Measurements from ENCODE around the gene STAT4.

STAT4 gene

GRCh38 chr2:191170773-191171172 lies 20.0 kb upstream of the STAT4 start:
- Histone ChIP-seq H3K4me3 (ENCODE audit: low read length) (no peak overlapping the region), H2AFZ (ENCODE audit: low read depth, low read length) (no peak overlapping the region), H3K4me1 (ENCODE audit: insufficient read depth, low read length) (peaks cover 32% of the 10 kb centered on the region), H3K36me3 (ENCODE audit: insufficient read depth, low read length) (no peaks in the 10 kb centered on the region), H3K9me3 (ENCODE audit: low read length) (no peaks in the 10 kb centered on the region), H3K27me3 (ENCODE audit: insufficient read depth, low read length) (no peaks in the 10 kb centered on the region)

DNA sequence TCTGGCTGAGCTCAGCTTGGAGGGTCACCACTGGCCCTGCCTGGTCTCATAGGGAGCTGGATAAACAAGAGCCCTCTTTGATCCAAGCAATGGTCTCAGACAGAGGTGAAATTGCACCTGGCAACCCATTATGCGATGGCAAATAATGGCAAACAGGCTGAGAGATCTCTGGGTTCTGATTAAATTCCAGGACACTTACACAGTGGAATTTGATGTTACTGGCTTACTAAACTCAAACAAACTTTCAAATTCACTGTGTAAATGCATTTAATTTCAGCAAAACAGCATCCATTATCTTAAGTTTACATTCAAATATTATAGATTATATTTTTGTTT lies 19.5 kb upstream of the STAT4 start:
- Histone ChIP-seq H3K36me3 (ENCODE audit: insufficient read depth, low read length) (no peaks in the 10 kb centered on the region), H2AFZ (ENCODE audit: low read depth, low read length) (no peak overlapping the region), H3K4me3 (ENCODE audit: low read length) (no peak overlapping the region), H3K27me3 (ENCODE audit: insufficient read depth, low read length) (no peaks in the 10 kb centered on the region), H3K9me3 (ENCODE audit: low read length) (no peaks in the 10 kb centered on the region), H3K4me1 (ENCODE audit: insufficient read depth, low read length) (peaks cover 32% of the 10 kb centered on the region)

DNA sequence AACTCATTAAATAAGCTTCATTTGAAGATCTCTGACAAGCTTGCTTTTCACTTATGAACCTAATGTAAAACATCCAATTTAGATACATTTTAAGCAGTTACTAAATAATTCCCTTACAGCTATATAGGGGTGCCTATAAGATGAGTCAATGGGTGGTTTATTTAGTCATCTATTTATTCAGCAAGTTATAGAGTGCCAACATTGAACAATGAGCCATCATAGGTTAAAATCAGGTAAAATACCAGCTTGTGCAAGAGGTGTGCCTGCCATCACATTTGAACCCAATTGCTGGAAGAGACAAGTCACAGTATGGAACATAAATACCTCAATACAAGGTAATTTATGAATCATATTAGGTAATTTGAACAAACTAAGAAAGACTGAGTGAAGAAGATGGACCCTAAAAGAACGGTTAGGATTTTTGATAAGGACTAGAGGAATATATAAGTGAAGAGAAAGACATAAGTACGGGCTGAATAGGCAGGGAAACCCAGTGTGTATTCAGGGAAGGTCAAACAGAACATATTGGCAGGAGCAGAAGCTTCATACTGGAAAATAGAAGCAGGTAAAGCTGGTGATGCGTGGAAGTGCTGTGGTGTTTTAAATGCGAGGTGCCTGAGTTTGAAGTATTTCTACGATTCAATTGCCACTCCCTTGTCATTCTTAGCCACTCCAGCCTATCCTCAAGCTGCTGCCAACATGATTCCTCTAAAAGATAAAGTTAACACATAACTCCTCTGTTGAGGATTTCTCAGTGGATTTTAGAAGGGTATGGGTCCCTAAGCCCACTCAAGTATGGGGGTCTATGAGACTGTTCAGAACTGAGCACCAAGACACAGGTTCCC lies 18.9 kb upstream of the STAT4 start:
- Histone ChIP-seq H3K27me3 (ENCODE audit: insufficient read depth, low read length) (no peaks in the 10 kb centered on the region), H3K9me3 (ENCODE audit: low read length) (no peaks in the 10 kb centered on the region), H3K4me3 (ENCODE audit: low read length) (no peak overlapping the region), H3K36me3 (ENCODE audit: insufficient read depth, low read length) (no peaks in the 10 kb centered on the region), H2AFZ (ENCODE audit: low read depth, low read length) (no peak overlapping the region), H3K4me1 (ENCODE audit: insufficient read depth, low read length) (peaks cover 30% of the 10 kb centered on the region)

DNA sequence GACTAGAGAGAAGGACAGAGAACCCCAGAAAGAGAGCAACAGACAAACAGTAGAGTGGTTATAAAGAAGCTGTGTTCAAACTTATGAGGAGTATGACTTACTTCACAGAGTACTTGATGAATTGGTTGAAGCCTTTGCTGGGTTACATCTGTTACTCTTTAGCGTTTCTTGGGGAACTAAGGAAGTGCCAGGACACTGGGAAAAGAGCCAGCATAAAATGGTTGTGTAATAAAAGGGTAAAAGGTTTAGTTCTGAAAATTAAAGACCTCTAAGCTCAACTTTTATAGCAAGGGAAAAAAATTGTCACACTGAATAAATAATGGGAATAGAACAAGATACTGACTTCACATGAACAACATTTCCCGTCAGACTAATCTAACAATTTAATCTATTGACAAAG lies 17.0 kb upstream of the STAT4 start:
- Histone ChIP-seq H3K27me3 (ENCODE audit: insufficient read depth, low read length) (no peaks in the 10 kb centered on the region), H3K4me1 (ENCODE audit: insufficient read depth, low read length) (peaks cover 21% of the 10 kb centered on the region), H3K4me3 (ENCODE audit: low read length) (no peak overlapping the region), H2AFZ (ENCODE audit: low read depth, low read length) (no peak overlapping the region), H3K36me3 (ENCODE audit: insufficient read depth, low read length) (no peaks in the 10 kb centered on the region), H3K9me3 (ENCODE audit: low read length) (no peaks in the 10 kb centered on the region)

DNA sequence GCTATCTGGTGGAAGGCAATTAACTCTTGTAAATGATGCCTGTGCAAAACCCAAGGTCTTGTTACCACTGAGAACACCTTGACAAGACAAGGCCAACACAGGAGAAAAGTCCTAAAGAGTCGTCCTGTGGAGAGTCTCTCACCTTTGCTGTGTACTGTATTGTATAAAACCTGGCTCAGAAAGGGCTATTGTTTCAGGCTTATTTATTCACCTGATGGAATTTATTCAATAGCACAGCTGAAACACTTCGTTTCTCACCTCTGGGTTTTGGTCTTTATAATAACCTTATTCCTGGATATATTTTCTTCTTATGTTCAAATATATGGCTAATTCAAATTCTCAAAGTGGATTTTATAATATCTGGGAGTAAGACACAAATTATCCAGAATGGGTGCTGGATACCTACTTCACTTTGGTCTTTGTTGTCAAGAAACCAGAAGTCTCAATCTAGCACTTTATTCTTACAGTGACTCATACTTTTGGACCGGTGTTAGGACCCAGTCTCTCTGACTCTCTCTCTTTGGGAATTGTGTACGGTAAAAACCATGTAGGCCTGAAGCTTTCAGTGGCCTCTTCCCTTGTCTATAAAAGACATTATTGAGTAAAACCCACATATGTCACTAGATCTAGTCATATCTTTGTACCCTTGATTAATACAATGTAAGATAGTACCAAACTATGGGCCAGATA lies 16.1 kb upstream of the STAT4 start:
- no peaks in the 10 kb centered on the region for H3K27me3 ChIP-seq (ENCODE audit: insufficient read depth, low read length)
- no peaks in the 10 kb centered on the region for H3K9me3 ChIP-seq (ENCODE audit: low read length)
- H3K4me3 ChIP-seq (ENCODE audit: low read length): no peak overlapping the region
- no peaks in the 10 kb centered on the region for H3K36me3 ChIP-seq (ENCODE audit: insufficient read depth, low read length)
- peaks cover 13% of the 10 kb centered on the region for H3K4me1 ChIP-seq (ENCODE audit: insufficient read depth, low read length)
- no peak overlapping the region for H2AFZ ChIP-seq (ENCODE audit: low read depth, low read length)

DNA sequence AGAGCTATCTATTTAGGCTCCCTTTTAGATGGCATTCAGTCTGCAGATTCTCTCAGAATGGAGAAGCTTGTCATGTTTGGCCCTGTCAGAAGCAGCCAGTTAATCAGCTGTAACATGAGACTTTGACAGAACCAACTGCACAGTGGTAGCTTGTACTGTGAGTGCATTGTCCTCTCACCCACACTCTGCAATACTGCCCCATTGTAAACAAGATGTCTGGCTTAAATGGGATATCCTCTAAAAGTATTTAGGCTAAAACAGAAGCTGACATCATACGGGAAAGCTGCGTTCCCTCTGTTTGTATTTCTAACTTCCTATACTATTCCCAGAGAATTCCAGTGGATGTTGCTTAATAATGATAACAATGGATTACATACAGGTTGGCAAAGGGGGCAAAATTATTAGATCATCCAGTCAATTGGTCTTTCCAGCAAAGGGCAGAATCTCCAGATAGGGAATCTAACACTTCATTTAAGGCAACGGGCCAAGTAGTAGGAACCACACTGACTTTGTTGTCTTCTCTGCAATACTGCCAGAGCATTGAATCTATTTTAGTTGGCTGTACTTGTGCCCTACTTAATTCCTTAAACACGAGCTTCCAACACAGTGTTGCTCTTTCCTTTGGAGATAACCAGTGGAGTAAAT lies 15.4 kb upstream of the STAT4 start:
- Histone ChIP-seq H2AFZ (ENCODE audit: low read depth, low read length) (no peak overlapping the region), H3K9me3 (ENCODE audit: low read length) (no peaks in the 10 kb centered on the region), H3K27me3 (ENCODE audit: insufficient read depth, low read length) (no peaks in the 10 kb centered on the region)

DNA sequence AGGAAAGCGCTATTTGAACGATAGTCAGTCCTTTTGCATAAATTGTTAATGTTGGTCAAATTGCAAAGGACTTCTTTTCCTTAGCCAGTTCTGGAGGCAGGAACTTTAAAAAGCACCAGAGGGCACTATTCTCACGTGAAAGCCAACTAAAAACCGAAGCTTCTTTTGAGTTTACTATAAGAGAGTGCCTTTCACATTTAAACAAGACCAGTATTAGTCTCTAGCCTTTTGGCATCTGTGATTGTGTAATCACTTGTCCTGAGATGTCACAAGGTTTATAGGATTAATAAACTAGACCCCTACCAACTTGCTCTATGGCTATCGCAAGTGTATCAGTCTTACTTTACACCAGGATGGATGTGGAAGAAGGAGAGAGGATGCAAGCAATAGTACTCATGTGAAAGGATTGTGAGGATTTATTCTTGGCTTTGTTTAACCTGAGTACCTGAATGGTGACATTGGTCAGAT lies 14.4 kb upstream of the STAT4 start:
- Histone ChIP-seq H3K36me3 (ENCODE audit: insufficient read depth, low read length) (no peaks in the 10 kb centered on the region), H3K27me3 (ENCODE audit: insufficient read depth, low read length) (no peaks in the 10 kb centered on the region), H2AFZ (ENCODE audit: low read depth, low read length) (no peak overlapping the region), H3K4me1 (ENCODE audit: insufficient read depth, low read length) (peaks cover 4% of the 10 kb centered on the region), H3K4me3 (ENCODE audit: low read length) (no peak overlapping the region), H3K9me3 (ENCODE audit: low read length) (no peaks in the 10 kb centered on the region)

More for the DNA sequence above, 15.4 kb upstream of the STAT4 start:
- H3K36me3 ChIP-seq (ENCODE audit: insufficient read depth, low read length): no peaks in the 10 kb centered on the region
- H3K4me1 ChIP-seq (ENCODE audit: insufficient read depth, low read length): peaks cover 6% of the 10 kb centered on the region
- H3K4me3 ChIP-seq (ENCODE audit: low read length): no peak overlapping the region

- Histone ChIP-seq H3K4me1 (ENCODE audit: insufficient read depth, low read length) (no peaks in the 10 kb centered on the region), H2AFZ (ENCODE audit: low read depth, low read length) (no peak overlapping the region), H3K9me3 (ENCODE audit: low read length) (no peaks in the 10 kb centered on the region), H3K27me3 (ENCODE audit: insufficient read depth, low read length) (no peaks in the 10 kb centered on the region), H3K36me3 (ENCODE audit: insufficient read depth, low read length) (no peaks in the 10 kb centered on the region), H3K4me3 (ENCODE audit: low read length) (no peak overlapping the region)
Observed at GRCh38 chr2:191158747-191159146, 8.0 kb upstream of the STAT4 start.

GRCh38 chr2:191158193-191158592 lies 7.4 kb upstream of the STAT4 start:
- H3K9me3 ChIP-seq (ENCODE audit: low read length): no peaks in the 10 kb centered on the region
- H3K4me1 ChIP-seq (ENCODE audit: insufficient read depth, low read length): no peaks in the 10 kb centered on the region
- no peaks in the 10 kb centered on the region for H3K36me3 ChIP-seq (ENCODE audit: insufficient read depth, low read length)
- no peaks in the 10 kb centered on the region for H3K27me3 ChIP-seq (ENCODE audit: insufficient read depth, low read length)
- no peak overlapping the region for H2AFZ ChIP-seq (ENCODE audit: low read depth, low read length)
- no peak overlapping the region for H3K4me3 ChIP-seq (ENCODE audit: low read length)

DNA sequence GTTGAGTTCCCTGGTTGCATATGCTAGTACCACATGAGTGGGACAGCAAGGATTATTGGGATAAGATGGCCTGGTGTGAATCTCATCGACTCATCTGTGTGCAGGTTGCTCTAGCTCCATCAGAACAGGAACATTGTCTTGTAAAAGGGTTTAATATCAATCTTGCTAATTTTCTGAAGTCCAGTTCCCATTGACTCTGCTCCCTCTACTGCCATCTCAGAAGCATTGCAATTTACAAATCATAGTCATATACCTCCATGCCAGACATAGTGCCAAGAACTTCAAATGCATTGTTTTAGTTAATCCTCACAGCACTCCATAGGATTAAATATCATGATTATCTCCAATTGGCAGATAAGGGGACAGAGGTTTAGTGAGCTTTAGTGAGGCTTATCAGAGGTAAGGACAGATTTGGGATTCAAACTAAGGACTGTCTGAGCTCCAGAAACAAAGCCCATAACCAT lies 4.8 kb upstream of the STAT4 start:
- no peaks in the 10 kb centered on the region for H3K9me3 ChIP-seq (ENCODE audit: low read length)
- H3K36me3 ChIP-seq (ENCODE audit: insufficient read depth, low read length): no peaks in the 10 kb centered on the region
- H3K4me3 ChIP-seq (ENCODE audit: low read length): no peak overlapping the region
- H3K4me1 ChIP-seq (ENCODE audit: insufficient read depth, low read length): peaks cover 3% of the 10 kb centered on the region
- no peak overlapping the region for H2AFZ ChIP-seq (ENCODE audit: low read depth, low read length)
- peaks cover 4% of the 10 kb centered on the region for H3K27me3 ChIP-seq (ENCODE audit: insufficient read depth, low read length)

DNA sequence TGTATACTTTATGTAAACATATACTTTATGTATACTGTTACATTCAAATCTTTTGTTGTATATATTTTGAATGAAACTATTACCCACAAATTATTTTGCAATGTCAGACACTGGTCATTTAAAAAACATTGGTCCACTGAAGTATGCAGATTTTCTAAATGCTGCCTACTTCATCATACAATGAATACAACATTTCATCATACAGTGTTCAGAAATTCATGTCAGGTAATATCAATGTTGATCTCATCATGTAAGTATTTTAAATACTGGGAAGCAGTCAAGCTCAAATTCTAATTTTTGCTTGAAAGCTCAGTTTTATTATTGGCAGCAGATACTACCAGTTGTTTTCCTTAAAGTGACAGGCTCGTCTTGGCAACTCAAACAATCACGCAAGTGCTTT lies 2.9 kb upstream of the STAT4 start:
- no peak overlapping the region for H3K4me3 ChIP-seq (ENCODE audit: low read length)
- no peaks in the 10 kb centered on the region for H3K36me3 ChIP-seq (ENCODE audit: insufficient read depth, low read length)
- peaks cover 5% of the 10 kb centered on the region for H3K27me3 ChIP-seq (ENCODE audit: insufficient read depth, low read length)
- peaks cover 5% of the 10 kb centered on the region for H3K4me1 ChIP-seq (ENCODE audit: insufficient read depth, low read length)
- no peak overlapping the region for H2AFZ ChIP-seq (ENCODE audit: low read depth, low read length)
- H3K9me3 ChIP-seq (ENCODE audit: low read length): no peaks in the 10 kb centered on the region

- Histone ChIP-seq H3K27me3 (ENCODE audit: insufficient read depth, low read length) (peaks cover 6% of the 10 kb centered on the region), H3K36me3 (ENCODE audit: insufficient read depth, low read length) (no peaks in the 10 kb centered on the region), H3K4me1 (ENCODE audit: insufficient read depth, low read length) (peaks cover 5% of the 10 kb centered on the region), H3K9me3 (ENCODE audit: low read length) (no peaks in the 10 kb centered on the region), H3K4me3 (ENCODE audit: low read length) (no peak overlapping the region), H2AFZ (ENCODE audit: low read depth, low read length) (no peak overlapping the region)
Observed at GRCh38 chr2:191152482-191153240, 1.9 kb upstream of the STAT4 start.
